ENCODE data around the gene ARHGEF17.

ARHGEF17 gene

DNA sequence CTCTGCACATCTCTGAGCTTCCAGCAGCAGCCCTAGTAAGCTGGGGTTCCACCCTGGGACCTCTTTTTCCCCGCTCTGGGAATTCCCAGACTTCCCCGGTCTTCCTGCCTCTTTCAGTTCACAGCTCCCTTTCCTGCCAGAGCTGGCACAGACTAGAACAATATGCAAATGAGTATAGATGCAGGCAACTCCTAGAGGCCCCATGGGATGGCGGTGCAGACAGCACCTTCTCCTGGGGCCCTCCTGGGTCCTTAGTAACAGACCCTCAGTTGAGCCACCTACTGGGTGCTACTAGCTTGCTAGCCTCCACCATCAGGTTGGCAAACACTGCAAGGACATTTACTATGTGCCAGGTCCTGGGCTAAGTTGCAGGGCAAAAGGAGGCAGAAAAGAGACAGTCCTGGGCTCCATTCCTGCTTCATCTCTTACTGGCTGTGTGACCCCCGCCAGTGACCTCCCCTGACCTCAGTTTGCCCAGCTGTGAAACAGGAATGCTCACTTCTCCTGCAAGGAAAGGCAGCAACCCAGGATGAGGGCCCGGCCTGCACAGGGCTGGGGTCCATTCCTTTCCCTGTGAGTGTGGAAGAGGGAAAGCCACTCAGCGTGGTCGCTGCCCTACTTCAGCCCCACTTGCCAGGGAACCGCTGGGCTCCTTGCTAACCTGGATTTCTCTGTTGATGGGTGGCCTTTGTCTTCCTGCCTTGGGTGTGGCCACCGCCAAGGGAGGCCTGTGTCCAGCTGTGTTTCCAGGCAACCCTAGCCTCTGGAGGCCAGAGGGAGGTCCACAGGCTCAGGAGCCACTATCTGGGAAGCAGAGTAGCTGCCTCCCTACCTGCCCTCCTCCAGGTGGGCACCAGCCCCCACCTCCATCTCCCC lies 75.4 kb downstream of the ARHGEF17 start:
- DNase-seq = no peak

DNA sequence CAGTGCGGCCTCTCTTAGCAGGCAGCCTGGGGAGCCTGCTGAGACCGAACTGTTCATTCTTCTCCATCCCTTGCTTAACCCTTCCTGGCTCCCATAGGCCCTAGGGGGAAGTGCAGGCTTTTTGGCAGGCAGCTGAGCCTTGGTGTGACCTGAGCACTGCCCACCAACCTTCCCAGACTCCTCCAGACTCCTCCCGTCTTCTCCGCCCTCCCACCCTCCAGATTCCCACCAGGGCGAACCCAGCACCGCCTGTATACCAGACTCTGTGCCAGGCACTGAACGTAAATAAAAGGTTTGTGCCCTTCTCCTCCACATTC lies 76.0 kb downstream of the ARHGEF17 start:
- DNase-seq = no peak

- DNase-seq = peak; percentile 35
Observed at GRCh38 chr11:73384531-73384871, 76.4 kb downstream of the ARHGEF17 start.

GRCh38 chr11:73384872-73385689 lies 77.0 kb downstream of the ARHGEF17 start:
- peak; percentile 90 for DNase-seq

DNA sequence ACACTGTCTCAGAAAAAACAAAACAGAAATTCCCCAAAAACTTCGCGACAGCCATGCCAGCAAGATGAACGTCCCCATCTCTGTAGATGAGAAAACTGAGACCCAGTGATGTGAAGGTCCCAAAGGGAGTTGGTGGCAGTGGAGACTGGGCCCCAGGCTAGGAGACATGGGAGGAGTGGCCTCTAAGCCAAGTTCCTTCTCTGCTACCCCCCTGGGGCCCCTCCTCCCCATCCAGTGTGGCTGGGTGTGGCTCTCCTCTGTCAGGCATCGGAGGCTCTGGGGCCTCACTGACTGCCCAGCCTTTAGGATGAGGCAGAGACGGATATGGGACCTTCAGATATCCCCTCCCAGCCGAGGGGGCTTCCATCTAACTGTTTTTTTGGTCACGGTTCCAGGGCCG lies 77.9 kb downstream of the ARHGEF17 start:
- peak; percentile 91 for DNase-seq

DNA sequence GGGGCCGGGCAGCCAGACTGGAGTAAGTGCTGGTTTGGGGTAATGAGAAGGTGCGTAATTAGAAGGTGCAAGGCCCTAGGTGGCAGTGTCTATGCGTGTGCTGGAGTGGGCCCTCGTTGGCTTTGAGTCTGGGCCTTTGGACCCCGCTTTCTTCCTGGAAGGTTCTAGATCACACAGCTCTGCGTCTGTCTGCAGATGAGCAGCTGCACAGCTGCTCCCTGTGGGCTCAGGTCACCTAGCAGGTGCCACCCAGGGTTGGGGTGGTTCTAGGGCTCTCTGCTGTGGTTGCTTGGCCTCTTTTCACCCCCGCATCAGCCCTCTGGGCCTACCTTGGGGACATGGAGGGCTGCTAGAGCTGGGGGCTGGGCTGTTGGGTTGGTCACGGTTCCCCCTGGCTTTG lies 78.5 kb downstream of the ARHGEF17 start:
- DNase-seq = no peak

DNA sequence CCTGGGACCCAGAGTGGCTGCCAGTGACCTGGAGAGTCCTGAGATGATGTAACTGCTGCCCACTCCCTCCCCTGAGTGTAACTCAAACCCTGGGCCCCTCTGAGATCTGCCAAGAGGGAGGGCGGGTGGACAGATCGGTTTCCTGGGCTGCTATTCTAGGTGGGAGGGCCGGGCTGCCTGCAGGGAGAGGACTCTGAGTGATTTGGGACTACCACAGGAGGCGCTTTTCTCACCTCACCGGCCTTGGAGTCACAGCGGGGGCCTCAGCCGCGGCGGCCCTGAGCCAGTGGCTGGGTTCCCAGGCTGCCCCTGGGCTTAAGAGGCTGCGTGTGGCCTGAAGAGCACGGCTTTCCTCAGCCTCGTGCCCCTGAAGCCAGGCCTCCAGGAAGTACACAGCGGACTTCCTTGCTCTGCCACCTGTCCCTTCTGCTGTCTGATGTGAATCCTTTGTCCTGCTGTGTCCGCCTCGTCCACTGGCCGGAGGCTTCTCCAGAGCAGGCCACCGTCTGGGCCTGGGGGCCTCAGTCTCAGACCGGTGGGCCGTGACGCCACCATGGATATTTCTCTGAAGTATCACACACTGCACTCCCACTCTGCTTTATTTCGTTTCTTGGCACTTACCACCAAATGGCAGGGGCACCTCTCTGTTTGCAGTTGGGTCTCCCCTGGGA lies 79.7 kb downstream of the ARHGEF17 start:
- no peak for DNase-seq

GRCh38 chr11:73388265-73389133 lies 80.4 kb downstream of the ARHGEF17 start:
- peak; percentile 38 for DNase-seq

DNA sequence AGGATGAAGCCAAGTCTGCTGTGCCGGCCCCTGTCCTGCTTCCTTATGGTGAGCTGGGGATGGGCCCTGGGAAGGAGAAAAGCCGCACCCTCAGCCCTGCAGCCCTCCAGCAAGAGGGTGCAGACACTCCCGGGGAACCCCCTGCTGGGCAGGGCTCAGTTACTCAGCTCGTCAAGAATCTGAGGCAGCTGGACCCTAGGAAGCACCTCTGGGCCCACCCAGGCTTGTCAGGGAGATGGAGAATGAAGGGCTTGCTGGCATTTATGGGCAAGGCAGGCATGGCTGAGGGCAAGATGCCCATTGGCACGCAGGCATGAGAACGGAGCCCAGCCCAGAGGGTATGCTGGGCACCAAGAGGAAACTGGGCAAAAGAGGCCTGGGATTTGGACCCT lies 81.1 kb downstream of the ARHGEF17 start:
- DNase-seq = no peak

GRCh38 chr11:73389916-73390315 lies 81.8 kb downstream of the ARHGEF17 start:
- no peak for DNase-seq

DNA sequence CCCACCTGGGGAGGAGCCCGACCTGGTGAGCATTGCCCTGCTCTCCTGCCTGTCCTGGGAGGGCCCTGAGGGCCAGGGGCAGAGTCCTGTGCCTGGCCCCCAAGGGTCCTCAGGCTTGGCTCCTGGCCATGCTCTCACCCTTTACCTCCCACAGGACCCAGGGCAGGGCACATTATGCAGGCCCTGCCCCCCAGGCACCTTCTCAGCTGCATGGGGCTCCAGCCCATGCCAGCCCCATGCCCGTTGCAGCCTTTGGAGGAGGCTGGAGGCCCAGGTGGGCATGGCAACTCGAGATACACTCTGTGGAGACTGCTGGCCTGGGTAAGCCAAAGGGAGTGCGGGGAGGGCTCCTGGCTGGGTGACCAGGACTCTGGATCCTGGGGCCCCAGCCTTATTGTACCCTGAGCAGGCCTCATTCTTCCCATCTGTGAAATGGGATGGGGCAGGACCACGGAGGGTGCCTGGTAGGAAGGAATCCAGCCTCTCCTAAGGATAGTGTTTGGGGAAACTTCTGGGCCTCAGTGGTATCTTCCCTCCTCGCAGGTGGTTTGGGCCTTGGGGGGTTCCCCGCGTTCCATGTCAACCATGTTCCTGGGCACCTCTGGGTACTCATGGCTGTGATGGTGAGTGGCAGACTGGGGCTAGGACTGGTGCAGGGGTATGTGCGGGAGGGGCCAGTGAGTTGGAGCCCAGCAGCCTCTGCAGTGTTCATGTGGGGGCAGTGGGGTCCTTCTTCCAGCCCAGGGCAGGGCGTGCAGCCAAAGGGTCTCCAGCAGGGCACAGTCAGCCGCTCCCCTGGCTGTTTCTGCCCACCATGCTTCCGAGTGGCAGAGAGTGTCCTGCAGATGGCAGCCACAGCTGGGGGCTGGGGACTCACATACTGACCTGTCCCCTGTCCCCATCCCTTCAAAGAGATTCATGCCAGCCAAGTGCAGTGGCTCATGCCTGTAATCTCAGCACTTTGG lies 82.8 kb downstream of the ARHGEF17 start:
- DNase-seq = no peak

DNA sequence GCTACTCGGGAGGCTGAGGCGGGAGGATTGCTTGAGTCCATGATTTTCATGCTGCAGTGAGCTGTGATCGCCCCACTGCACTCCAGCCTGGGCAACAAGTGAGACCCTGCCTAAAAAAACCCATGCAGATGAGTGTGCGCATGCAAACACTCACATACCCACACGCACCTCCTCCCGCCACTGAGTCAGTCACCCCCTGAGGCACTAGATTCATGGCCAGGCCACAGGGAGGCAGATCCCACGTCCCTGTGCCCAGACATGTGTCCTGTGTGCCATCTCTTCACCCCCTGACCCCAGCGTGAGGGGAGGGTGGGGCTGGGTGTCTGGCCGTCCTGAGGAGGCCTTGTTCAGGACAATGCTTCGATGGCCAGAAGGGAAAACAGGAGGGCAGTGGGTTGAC lies 83.6 kb downstream of the ARHGEF17 start:
- DNase-seq = no peak

GRCh38 chr11:73392108-73393010 lies 84.3 kb downstream of the ARHGEF17 start:
- DNase-seq = no peak

DNA sequence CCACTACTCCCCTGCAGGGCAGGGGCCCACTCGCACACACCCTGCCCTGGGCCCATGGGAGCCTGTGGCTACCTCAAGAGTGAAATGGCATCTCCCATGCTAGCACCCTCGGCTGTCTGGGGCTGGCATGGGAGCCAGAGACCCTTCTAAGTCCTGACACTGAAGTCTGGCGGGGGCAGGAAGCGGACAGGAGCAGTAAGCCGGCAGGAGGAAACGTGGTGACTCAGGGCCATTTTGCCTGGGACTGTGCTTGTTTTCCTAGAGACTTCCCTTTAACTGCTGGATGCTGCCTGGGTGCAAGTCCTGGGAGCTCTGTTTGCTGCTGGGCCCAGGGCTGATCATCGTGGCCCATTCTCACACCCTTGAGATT lies 84.9 kb downstream of the ARHGEF17 start:
- no peak for DNase-seq

DNA sequence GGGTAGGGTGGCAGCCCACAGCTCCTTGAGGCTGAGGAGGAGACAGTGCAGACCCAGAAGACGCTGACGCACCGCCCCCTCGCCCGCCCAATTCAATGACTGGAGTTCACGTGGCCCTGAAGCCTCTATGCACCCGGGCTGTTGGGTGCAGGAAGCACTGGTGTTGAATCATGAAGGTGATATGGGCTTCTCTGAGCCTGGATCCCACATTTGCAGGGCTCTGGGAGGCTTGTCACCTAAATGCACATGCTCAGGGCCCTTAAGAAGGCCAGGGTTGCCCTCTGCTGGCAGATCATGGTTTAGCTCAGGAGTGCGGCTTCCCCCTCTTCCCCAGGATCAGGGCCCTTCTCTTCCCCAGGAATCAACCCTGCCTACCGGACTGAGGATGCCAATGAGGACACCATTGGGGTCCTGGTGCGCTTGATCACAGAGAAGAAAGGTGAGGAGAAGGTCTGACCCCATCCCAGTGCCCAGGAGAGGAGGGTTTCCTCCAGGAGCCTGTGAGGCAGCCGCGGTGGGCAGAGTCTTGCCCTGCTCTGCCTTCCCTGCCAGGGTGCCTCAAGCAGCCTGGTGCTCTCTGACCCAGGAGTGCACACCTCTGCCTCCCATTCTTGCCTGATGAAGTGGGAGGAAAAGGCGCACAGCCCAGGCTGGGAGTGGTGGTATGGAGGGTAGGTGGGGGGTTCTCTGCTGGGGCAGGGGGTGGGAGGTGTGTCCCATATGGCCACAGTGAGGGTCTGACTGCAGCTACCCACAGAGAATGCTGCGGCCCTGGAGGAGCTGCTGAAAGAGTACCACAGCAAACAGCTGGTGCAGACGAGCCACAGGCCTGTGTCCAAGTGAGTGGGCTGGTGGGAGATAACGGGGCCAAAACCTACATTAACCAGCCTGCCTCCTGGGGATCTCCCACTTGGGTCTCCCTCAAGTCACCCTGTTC lies 85.7 kb downstream of the ARHGEF17 start:
- DNase-seq = peak; percentile 91

GRCh38 chr11:73394416-73395296 lies 86.6 kb downstream of the ARHGEF17 start:
- no peak for DNase-seq

- no peak for DNase-seq
Observed at GRCh38 chr11:73395297-73396208, 87.5 kb downstream of the ARHGEF17 start.
